WTC11 (cell line): Measurements from ENCODE around the gene NKPD1. TPM values are rescaled to one million over a fixed set of nuclear protein-coding genes. Genes with fewer than 3 reads are reported as not detected.

ENCODE experiments used
- ATAC-seq: fragments of 200-7000 bp; cut with Tn5 transposase; 2 replicates; pipeline ENCODE4 v1.10.0; 2021; ENCODE audit warnings: mild to moderate bottlenecking, moderate library complexity
- CTCF ChIA-PET: fragments of 300-600 bp; sonication (Branson Sonifier 250); formaldehyde crosslinking; loops from one replicate; lab custom pipeline; 2021; ENCODE audit warnings: antibody characterized with exemption; lab: Charles Lee
- POLR2A ChIA-PET: fragments of 350-600 bp; sonication (Branson Sonifier 250); formaldehyde crosslinking; loops from one replicate; lab custom pipeline; 2021; ENCODE audit warnings: antibody characterized with exemption; lab: Charles Lee
- DNase-seq: peaks from one replicate; pipeline ENCODE4 v3.0.0; 2021; ENCODE audit warnings: low spot score
- H3K27ac Mint-ChIP-seq: 2 replicates; pipeline ENCODE4 v1.8.0; 2021; ENCODE audit warnings: mixed read lengths
- H3K27me3 Mint-ChIP-seq: 2 replicates; pipeline ENCODE4 v1.8.0; 2021; ENCODE audit warnings: low read depth, mild to moderate bottlenecking, moderate library complexity, mixed read lengths
- H3K36me3 Mint-ChIP-seq: 2 replicates; pipeline ENCODE4 v1.8.0; 2021; ENCODE audit warnings: mixed read lengths
- H3K4me1 Mint-ChIP-seq: 2 replicates; pipeline ENCODE4 v1.8.0; 2022; ENCODE audit warnings: mixed read lengths
- H3K4me3 Mint-ChIP-seq: 2 replicates; pipeline ENCODE4 v1.8.0; 2021; ENCODE audit warnings: mild to moderate bottlenecking, moderate library complexity, mixed read lengths
- H3K9me3 Mint-ChIP-seq: 2 replicates; pipeline ENCODE4 v1.8.0; 2021; ENCODE audit warnings: mixed read lengths
- ARID4B ChIP-seq: sonication (generic); formaldehyde crosslinking; IDR thresholded peaks from 2 replicates; pipeline ENCODE4 v1.8.0; 2023; ENCODE audit warnings: missing genetic modification reagents, mild to moderate bottlenecking, borderline replicate concordance
- CBFB ChIP-seq: sonication (generic); formaldehyde crosslinking; IDR thresholded peaks from 2 replicates; pipeline ENCODE4 v1.8.1; 2022; ENCODE audit warnings: mild to moderate bottlenecking, low read depth, missing genetic modification reagents
- CDX4 ChIP-seq: fragments of 250-450 bp; sonication (Bioruptor Pico); IDR thresholded peaks from 2 replicates; pipeline ENCODE4 v1.9.0; 2021; ENCODE audit warnings: moderate library complexity, mild to moderate bottlenecking, inconsistent platforms, borderline replicate concordance
- CREB1 ChIP-seq: sonication (generic); formaldehyde crosslinking; IDR thresholded peaks from 2 replicates; pipeline ENCODE4 v1.8.0; 2023; ENCODE audit warnings: mild to moderate bottlenecking, missing genetic modification reagents
- FOXJ3 ChIP-seq: sonication (generic); formaldehyde crosslinking; IDR thresholded peaks from 2 replicates; pipeline ENCODE4 v1.9.0; 2021; ENCODE audit warnings: missing genetic modification reagents, mild to moderate bottlenecking, borderline replicate concordance
- JUN ChIP-seq: sonication (generic); formaldehyde crosslinking; IDR thresholded peaks from 2 replicates; pipeline ENCODE4 v1.8.0; 2023; ENCODE audit warnings: mild to moderate bottlenecking, missing genetic modification reagents
- PRRX2 ChIP-seq: fragments of 250-450 bp; sonication (Bioruptor Pico); IDR thresholded peaks from 2 replicates; pipeline ENCODE4 v1.8.0; 2021; ENCODE audit warnings: mild to moderate bottlenecking
- RELA ChIP-seq: sonication (generic); formaldehyde crosslinking; IDR thresholded peaks from 2 replicates; pipeline ENCODE4 v1.8.1; 2022; ENCODE audit warnings: missing genetic modification reagents, mild to moderate bottlenecking, borderline replicate concordance
- RORB ChIP-seq: fragments of 250-450 bp; sonication (Bioruptor Pico); IDR thresholded peaks from 2 replicates; pipeline ENCODE4 v1.9.0; 2021; ENCODE audit warnings: mild to moderate bottlenecking
- TEAD1 ChIP-seq: sonication (generic); formaldehyde crosslinking; IDR thresholded peaks from 2 replicates; pipeline ENCODE4 v1.8.0; 2022; ENCODE audit warnings: mild to moderate bottlenecking, missing genetic modification reagents
- TEAD4 ChIP-seq: sonication (generic); formaldehyde crosslinking; IDR thresholded peaks from 2 replicates; pipeline ENCODE4 v1.8.0; 2022; ENCODE audit warnings: mild to moderate bottlenecking, missing genetic modification reagents
- TP53 ChIP-seq: sonication (generic); formaldehyde crosslinking; IDR thresholded peaks from 2 replicates; pipeline ENCODE4 v1.8.1; 2023; ENCODE audit warnings: mild to moderate bottlenecking, missing genetic modification reagents
- ZNF121 ChIP-seq: sonication (generic); formaldehyde crosslinking; IDR thresholded peaks from 2 replicates; pipeline ENCODE4 v1.8.0; 2023; ENCODE audit warnings: missing genetic modification reagents
- total RNA-seq: library from RNA; stranded (reverse); gene quantifications from 3 replicates; pipeline ENCODE4 v1.2.3, GENCODE V29; 2021
- TF ChIP-seq, protein P1 (sequence below): fragments of 250-450 bp; sonication (Bioruptor Pico); IDR thresholded peaks from 2 replicates; pipeline ENCODE4 v2.1.2; 2022; ENCODE audit warnings: mild to moderate bottlenecking, moderate library complexity
- TF ChIP-seq, protein P2 (sequence below): fragments of 250-450 bp; sonication (Bioruptor Pico); conservative IDR thresholded peaks from 2 replicates; pipeline ENCODE4 v1.9.0; 2021; ENCODE audit warnings: mild to moderate bottlenecking
- TF ChIP-seq, protein P3 (sequence below): sonication (generic); formaldehyde crosslinking; IDR thresholded peaks from 2 replicates; pipeline ENCODE4 v1.8.0; 2022; ENCODE audit warnings: missing genetic modification reagents

NKPD1 gene
- total RNA-seq, 1 experiment from 2014 or later: 0.57 TPM

- TF ChIP-seq, protein P1, sequence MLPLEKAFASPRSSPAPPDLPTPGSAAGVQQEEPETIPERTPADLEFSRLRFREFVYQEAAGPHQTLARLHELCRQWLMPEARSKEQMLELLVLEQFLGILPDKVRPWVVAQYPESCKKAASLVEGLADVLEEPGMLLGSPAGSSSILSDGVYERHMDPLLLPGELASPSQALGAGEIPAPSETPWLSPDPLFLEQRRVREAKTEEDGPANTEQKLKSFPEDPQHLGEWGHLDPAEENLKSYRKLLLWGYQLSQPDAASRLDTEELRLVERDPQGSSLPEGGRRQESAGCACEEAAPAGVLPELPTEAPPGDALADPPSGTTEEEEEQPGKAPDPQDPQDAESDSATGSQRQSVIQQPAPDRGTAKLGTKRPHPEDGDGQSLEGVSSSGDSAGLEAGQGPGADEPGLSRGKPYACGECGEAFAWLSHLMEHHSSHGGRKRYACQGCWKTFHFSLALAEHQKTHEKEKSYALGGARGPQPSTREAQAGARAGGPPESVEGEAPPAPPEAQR (CRISPR knock-in tag): no peak
- TF ChIP-seq RELA (CRISPR knock-in tag) (no peak), TP53 (CRISPR knock-in tag) (no peak)
- TF ChIP-seq, protein P2, sequence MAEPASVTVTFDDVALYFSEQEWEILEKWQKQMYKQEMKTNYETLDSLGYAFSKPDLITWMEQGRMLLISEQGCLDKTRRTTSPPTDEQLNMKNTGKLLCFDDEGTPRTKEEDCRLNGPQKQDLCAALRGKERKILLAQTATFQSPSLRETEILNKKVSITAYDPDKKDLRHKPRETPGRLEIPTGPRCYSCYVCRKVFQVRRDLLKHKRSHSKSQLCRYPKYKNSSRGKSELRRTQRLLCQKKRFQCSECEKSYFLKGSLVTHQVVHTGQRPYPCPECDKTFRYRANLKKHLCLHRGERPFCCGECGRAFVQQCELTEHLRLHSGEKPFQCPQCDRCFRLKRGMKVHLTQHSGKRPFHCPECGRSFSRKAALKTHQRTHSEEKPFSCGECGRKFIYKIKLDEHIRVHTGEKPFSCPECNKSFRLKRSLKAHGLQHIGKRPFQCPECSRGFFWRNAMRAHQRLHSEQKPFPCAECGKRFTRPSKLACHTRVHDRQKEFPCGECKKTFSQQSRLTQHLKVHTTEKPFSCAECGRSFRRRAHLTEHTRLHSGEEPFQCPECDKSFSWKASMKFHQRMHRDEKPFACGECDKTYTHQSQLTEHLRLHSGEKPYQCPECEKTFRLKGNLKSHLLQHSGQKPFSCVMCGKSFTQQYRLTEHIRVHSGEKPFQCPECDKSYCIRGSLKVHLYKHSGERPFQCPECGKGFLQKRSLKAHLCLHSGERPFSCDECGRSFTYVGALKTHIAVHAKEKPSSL: no peak
Measured at GRCh38 chr19:45205810-45206209, 45.0 kb upstream of the NKPD1 start.

GRCh38 chr19:45202637-45203036 lies 41.9 kb upstream of the NKPD1 start:
- H3K9me3 Mint-ChIP-seq: no peaks in the 10 kb centered on the region
- ATAC-seq (no peak), DNase-seq (no peak)
- peaks cover 21% of the 10 kb centered on the region for H3K27me3 Mint-ChIP-seq
- no peaks in the 10 kb centered on the region for H3K4me1 Mint-ChIP-seq
- no peaks in the 10 kb centered on the region for H3K36me3 Mint-ChIP-seq
- TF ChIP-seq TEAD1 (CRISPR knock-in tag): no peak
- TF ChIP-seq FOXJ3 (CRISPR knock-in tag): no peak
- no peak for TF ChIP-seq JUN (CRISPR knock-in tag)
- no peak for TF ChIP-seq RORB (CRISPR knock-in tag)
- TF ChIP-seq ARID4B (CRISPR knock-in tag): no peak
- no peak for TF ChIP-seq CREB1 (CRISPR knock-in tag)
- no peak for TF ChIP-seq TP53 (CRISPR knock-in tag)
- no peak for TF ChIP-seq CBFB
- no peak for TF ChIP-seq CDX4 (CRISPR knock-in tag)
- TF ChIP-seq TEAD4 (CRISPR knock-in tag): no peak
- TF ChIP-seq, protein P3, sequence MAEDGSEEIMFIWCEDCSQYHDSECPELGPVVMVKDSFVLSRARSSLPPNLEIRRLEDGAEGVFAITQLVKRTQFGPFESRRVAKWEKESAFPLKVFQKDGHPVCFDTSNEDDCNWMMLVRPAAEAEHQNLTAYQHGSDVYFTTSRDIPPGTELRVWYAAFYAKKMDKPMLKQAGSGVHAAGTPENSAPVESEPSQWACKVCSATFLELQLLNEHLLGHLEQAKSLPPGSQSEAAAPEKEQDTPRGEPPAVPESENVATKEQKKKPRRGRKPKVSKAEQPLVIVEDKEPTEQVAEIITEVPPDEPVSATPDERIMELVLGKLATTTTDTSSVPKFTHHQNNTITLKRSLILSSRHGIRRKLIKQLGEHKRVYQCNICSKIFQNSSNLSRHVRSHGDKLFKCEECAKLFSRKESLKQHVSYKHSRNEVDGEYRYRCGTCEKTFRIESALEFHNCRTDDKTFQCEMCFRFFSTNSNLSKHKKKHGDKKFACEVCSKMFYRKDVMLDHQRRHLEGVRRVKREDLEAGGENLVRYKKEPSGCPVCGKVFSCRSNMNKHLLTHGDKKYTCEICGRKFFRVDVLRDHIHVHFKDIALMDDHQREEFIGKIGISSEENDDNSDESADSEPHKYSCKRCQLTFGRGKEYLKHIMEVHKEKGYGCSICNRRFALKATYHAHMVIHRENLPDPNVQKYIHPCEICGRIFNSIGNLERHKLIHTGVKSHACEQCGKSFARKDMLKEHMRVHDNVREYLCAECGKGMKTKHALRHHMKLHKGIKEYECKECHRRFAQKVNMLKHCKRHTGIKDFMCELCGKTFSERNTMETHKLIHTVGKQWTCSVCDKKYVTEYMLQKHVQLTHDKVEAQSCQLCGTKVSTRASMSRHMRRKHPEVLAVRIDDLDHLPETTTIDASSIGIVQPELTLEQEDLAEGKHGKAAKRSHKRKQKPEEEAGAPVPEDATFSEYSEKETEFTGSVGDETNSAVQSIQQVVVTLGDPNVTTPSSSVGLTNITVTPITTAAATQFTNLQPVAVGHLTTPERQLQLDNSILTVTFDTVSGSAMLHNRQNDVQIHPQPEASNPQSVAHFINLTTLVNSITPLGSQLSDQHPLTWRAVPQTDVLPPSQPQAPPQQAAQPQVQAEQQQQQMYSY (CRISPR knock-in tag): no peak
- no peak for TF ChIP-seq PRRX2 (CRISPR knock-in tag)
- no peak for TF ChIP-seq ZNF121 (CRISPR knock-in tag)
- H3K27ac Mint-ChIP-seq: no peak overlapping the region
- no peak overlapping the region for H3K4me3 Mint-ChIP-seq
- POLR2A ChIA-PET: no interaction called here
- CTCF ChIA-PET: interaction anchor here (0.6 to 3.7 kb wide), 8 partner anchors 16 to 608 kb away, joined by 3 to 45 read pairs (median 4); partner anchors contain the start of genes BLOC1S3 and TRAPPC6A

More at GRCh38 chr19:45205810-45206209, 45.0 kb upstream of the NKPD1 start:
- ChIA-PET POLR2A (no interaction called here), CTCF (interaction anchor here (1.1 kb wide), 1 partner anchor 12 kb away, joined by 3 read pairs; no protein-coding TSS in a partner anchor)
- no peak overlapping the region for H3K27ac Mint-ChIP-seq
- no peak for ATAC-seq
- H3K36me3 Mint-ChIP-seq: no peaks in the 10 kb centered on the region
- H3K4me3 Mint-ChIP-seq: no peak overlapping the region
- H3K4me1 Mint-ChIP-seq: no peaks in the 10 kb centered on the region
- peaks cover 3% of the 10 kb centered on the region; the same call in 1 of the 2 replicates for H3K27me3 Mint-ChIP-seq
- no peak for DNase-seq
- H3K9me3 Mint-ChIP-seq: no peaks in the 10 kb centered on the region
